DLD1 (cell line): Measurements from ENCODE around the gene CDC25A.
"Not testable (repeated sequence)": the region's sequence is repeated elsewhere in the genome, so short reads cannot be mapped to it uniquely, and the experiment has no call there.

Experiments
- in situ Hi-C: cut with HindIII; loops from 2 replicates; pipeline ENCODE4 v1.10.0; 2017; ENCODE audit warnings: low sequenced_read_pairs

Gene CDC25A

GRCh38 chr3:48188266-48189201 is at the start of gene CDC25A:
Gene CDC25A, minus strand, starts transcription at chr3:48188417. Its CDS starts 470 bp downstream, at chr3:48187947.
- in situ Hi-C loops, result no loop called here

- in situ Hi-C loops, result no loop called here
Observed at GRCh38 chr3:48236531-48236930, 48.3 kb upstream of the CDC25A start.

DNA sequence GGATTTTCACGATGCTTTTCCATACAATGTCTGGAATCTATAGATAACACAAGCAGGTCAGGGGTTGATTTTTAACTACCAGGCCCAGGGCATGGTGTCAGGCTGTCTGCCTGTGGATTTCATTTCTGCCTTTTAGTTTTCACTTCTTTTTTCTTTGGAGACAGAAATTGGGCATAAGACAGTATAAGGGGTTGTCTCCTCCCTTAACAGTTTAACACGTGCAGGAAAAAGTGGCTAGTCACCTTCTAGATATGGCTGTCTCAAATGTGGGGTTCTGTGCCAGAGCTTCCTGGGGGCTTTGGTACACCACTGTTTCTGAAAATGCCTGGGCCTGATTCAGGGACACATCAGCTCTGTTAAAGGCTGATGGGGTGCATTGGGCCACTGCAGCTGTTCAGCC is 45.3 kb upstream of the CDC25A start:
- in situ Hi-C loops, result no loop called here

DNA sequence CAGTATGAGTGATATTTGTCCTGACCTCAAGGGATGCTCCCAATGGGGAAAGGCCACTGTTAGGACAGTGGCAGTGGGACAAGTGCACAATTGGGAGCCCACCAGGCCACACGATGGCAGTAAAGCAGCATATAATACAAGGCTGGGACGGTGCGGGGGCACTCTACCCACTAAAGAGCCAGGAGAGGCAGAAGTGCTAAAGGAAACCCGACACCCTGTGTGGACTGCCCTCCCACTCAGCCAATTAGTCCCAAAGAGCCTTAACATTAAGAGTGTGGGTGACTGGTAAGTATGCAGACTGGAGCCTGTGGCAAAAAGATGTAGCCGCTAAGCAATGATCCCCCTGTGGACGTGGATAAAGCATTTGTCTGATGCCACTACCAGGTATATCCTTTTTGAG is 44.5 kb upstream of the CDC25A start:
- in situ Hi-C loops, result no loop called here

- in situ Hi-C loops, result no loop called here
Observed at GRCh38 chr3:48232232-48232631, 44.0 kb upstream of the CDC25A start.

GRCh38 chr3:48226939-48227338 is 38.7 kb upstream of the CDC25A start:
- in situ Hi-C loops, result no loop called here

DNA sequence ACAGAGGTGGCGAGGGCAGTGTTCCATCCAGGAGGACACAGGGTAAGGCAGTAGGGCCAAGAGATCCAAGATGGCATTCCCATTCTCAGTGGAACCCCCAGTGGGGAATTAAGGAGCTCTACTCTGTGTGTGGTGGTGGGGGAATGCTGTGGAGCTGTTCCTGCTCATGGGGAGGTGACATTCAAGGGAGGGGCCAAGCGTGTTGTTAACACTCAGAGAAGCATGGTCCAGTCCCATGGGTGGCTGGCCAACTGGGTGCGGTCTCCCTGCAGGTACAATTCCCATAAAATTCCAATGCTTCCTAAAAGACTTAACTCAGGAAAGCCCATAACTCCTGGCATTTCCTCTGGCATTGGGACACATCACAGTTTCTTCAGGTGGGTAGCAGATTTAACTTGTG is 37.4 kb upstream of the CDC25A start:
- in situ Hi-C loops, result no loop called here

DNA sequence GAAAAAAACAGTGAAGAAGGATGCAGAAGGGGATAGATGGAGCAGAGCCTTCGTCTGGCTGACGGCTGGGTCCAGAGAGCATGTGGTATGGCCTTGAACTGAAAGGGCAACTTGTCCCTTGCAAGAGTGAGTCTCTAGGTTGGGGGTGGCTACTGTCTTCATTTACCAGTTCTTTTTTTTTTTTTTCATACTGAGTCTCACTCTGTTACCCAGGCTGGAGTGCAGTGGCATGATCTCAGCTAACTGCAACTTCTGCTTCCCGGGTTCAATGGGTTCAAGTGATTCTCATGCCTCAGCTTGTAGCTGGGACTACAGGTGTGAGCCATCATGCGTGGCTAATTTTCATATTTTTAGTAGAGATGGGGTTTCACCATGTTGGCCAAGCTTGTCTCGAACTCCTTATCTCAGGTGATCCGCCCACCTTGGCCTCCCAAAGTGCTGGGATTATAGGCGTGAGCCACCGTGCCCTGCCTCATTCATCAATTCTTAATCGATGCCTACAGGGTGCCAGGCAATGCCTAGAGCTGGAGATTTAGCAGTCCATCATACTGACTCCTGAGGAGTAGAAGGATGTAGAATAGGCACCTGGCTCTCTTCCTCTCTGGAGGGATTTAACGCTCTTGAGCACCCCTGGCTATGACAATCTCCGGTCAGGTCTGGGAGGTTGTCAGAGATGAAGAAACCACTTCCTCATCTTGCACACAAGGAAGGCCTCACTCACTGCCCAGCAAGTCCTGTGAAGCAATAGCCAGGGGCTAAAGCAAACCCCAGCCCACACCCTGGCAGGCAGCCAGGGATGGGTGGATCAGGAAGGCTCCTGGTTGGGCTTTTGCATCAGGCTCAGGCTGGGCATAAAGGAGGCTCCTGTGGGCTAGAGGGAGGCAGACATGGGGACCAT is 34.6 kb upstream of the CDC25A start, which contains the start of gene CAMP:
Gene CAMP, plus strand, starts transcription at position 880 of the 898 bp plus-strand sequence. Its CDS starts 17 bp downstream, at position 897.
- in situ Hi-C loops, result no loop called here

DNA sequence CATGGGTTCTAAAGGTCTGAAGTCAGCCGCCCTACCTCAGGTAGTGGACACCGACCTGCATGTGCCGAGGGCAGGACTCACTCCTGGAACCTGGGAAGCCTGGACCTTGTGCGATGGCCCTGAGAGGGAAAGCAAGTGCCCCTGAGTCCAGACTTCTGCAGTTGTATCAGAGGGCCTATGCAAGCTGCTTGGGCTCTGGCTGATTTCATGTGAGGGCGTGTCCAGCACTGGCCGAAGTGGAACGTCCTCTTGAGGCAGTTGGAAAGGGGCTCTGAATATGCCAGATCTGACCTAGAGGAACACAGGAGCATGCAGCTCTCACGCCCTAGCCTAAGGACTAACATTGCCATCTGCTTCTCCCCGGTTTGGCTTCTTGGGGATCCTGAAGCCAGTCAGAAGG is 32.5 kb upstream of the CDC25A start:
- in situ Hi-C loops, result no loop called here

GRCh38 chr3:48219543-48219942 is 31.3 kb upstream of the CDC25A start:
- in situ Hi-C loops, result no loop called here

DNA sequence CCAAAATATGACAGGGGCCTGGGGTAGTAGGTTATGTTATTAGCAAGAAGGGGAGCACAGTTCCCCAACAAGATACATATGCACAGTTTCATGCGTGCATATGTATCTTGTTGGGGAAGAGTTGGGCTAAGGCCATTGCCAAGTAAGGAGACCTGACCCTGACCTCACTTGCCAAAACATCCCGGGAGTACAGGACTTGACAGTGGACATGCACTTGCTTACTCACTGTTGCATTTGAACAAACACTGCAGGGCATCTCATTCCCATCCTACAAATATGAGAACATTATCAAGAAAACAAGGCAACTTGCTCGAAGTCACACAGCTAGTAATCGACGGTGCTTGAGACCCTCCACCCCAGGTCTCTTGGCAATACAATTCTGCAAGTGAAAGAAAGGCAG is 30.3 kb upstream of the CDC25A start:
- in situ Hi-C loops, result no loop called here

DNA sequence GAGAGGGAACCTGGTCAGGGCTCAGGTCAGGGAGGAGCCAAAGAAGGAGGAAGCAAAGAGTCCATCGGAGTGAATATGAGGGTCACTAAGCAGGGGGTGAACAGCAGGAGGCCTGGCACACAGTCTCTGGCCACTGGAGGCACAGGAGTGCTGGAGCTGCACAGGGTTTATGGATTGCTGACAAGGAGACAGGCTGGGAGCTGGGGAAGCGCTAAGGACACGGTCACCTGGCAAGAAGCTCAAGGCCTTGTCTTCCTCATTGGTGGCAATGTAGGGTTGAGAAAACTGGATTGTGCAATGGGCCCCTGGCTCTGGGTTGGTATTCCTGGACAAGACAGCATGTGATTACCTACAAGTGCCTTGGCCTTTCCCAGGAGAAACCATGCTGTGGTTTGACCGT is 29.2 kb upstream of the CDC25A start:
- in situ Hi-C loops, result no loop called here

DNA sequence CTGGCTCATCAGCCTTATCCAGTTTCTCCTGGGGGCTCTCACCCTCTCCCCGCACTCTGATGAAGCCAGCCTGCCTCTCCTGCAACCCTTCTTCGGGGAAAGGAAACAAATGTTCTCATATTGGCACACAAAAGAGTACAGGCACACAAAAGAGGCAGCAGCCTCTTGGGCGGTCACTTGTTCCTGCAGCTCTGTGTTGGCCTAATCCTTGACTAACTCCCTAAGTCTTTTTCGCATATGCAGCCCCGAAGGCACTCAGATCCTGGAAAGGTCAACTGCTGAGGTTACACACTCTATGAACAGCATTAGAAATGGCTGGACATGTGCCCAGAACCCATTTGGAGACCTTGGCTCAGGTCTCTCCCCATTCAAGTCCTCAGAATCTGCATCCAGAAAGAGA is 27.7 kb upstream of the CDC25A start:
- in situ Hi-C loops, result no loop called here

DNA sequence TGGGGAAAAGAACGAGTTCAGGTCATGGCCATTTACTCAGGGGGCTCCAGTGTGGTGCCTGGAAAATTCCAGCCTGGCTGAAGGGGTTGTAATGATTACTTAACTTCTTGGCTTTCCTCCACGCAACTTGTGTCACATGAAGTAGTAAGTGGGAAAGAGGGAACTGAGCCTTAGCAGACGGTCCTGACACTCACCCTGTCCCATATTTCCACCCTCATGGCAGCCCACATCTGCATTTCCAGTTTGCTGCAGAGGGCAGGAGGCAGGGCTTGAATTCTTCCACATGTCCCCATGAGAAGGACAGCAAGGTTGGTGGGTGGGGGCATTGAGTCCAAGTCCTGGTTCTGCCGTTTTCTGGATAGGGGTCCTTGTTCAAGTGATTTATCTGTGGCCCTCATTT is 27.2 kb upstream of the CDC25A start:
- in situ Hi-C loops, result no loop called here

- in situ Hi-C loops, result no loop called here
Observed at GRCh38 chr3:48215019-48215418, 26.8 kb upstream of the CDC25A start.

DNA sequence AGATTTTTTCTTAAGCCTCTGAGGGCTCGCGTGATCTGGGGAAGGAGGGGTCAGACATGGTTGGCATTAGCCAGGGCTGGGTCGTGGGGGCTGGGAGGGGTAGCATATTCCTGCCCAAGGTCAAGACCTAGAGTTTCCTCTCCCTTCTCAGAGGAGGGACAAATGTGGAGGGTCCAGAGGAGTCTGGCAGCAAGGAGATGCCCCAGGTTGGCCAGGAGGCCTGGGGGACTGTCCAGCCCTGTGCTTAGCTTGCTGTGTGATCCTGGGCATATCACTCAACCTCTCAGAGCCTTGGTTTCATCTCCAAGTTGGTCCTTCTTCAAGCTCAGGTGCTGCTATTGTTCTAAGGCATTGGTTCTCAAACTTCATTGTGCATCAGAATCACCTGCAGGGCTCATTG is 26.0 kb upstream of the CDC25A start:
- in situ Hi-C loops, result no loop called here

DNA sequence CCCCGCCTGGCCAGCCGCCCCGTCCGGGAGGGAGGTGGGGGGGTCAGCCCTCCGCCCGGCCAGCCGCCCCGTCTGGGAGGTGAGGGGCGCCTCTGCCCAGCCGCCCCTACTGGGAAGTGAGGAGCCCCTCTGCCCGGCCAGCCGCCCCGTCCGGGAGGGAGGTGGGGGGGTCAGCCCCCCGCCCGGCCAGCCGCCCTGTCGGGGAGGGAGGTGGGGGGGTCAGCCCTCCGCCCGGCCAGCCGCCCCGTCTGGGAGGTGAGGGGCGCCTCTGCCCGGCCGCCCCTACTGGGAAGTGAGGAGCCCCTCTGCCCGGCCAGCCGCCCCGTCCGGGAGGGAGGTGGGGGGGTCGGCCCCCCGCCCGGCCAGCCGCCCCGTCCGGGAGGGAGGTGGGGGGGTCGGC is 23.6 kb upstream of the CDC25A start:
- in situ Hi-C loops, result not testable (repeated sequence)

- in situ Hi-C loops, result not testable (repeated sequence)
Observed at GRCh38 chr3:48210534-48210933, 22.3 kb upstream of the CDC25A start.

DNA sequence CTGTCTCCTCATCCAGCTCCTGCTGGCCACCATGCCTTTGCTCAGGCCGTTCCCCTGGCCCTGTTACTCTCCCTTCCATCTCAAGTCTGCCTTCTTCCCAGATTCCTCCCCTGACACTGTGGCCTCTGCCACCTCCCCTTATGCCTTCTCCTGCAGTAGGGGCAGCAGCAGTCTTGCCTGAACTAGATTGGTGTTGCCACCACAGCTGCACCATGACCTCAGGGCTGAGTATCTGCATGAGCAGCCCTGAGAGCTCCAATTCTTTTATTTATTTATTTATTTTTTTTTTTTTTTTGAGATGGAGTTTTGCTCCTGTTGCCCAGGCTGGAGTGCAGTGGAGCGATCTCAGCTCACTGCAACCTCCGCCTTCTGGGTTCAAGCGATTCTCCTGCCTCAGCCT is 21.2 kb upstream of the CDC25A start:
- in situ Hi-C loops, result no loop called here

DNA sequence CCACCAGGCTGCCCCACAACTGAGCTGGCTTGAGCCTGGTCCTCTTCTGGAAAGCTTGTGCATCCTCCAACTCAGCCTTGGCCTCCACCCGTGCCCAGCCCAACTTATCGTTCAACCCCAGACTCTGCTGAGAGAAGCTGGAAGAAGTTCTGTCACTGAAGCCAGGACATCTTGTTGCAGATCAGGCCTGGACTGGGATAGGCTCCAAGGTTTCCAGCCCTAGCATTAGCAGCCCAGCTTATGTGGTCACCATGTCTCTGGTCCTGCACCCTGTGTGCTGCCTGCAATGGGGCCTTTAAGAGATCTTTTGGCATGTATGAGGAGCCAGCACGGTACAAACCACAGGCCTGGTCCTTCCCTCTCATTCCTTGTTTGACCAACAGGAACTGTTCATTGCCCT is 19.9 kb upstream of the CDC25A start:
- in situ Hi-C loops, result no loop called here

DNA sequence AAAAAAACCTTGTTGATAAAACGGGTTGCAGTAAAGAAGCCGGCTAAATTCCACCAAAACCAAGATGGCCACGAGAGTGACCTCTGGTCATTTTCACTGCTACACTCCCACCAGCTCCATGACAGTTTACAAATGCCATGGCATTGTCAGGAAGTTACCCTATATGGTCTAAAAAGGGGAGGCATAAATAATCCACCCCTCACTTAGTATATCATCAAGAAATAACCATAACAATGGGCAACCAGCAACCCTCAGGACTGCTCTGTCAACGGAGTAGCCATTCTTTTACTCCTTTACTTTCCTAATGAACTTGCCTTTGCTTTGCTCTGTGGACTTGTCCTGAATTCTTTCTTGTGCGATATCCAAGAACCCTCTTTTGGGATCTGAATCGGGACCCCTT is 14.4 kb upstream of the CDC25A start:
- in situ Hi-C loops, result no loop called here

DNA sequence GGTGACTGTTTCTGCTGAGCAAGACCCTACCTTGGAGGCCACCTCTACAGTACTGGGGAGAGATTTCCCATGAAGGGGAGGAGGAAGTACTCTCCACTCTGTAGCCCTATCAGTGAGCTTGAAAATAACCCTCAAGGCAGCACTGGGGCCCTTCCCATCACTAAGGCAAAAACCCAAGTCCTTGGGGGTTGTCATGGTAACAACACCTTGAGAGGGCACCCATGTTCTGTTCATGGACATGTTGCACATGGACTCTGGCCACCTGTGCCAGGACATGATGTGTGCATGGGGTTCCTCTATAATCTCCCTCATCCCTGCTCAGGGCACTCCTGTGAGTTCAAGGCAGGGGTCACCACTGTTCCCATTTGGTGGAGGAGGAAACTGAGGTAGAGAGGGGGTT is 10.9 kb upstream of the CDC25A start:
- in situ Hi-C loops, result no loop called here
